Cardiac fibroblast (primary cell): ENCODE measurements around the gene CTPS1.

Experiments
- DNase-seq, 2 donors: peaks; one replicate each; pipeline versions ENCODE4 v3.0.0 to v3.0.0-alpha.2; 2010; ENCODE audit warnings: low read depth in 2 of 2
- H3K4me3 ChIP-seq, 2 donors: replicated peaks in 1 of 2; 1 replicate in 1 of 2; 2 replicates in 1 of 2; pipeline ENCODE4 v1.5.1; 2011; ENCODE audit warnings: low read depth in 2 of 2, low read length in 2 of 2, mild to moderate bottlenecking in 2 of 2, moderate library complexity in 1 of 2
- TF ChIP-seq, protein P1 (sequence below): IDR thresholded peaks from one replicate; pipeline ENCODE4 v1.5.1; 2011; ENCODE audit warnings: low read depth, mild to moderate bottlenecking, low read length, inconsistent platforms

Gene CTPS1

DNA sequence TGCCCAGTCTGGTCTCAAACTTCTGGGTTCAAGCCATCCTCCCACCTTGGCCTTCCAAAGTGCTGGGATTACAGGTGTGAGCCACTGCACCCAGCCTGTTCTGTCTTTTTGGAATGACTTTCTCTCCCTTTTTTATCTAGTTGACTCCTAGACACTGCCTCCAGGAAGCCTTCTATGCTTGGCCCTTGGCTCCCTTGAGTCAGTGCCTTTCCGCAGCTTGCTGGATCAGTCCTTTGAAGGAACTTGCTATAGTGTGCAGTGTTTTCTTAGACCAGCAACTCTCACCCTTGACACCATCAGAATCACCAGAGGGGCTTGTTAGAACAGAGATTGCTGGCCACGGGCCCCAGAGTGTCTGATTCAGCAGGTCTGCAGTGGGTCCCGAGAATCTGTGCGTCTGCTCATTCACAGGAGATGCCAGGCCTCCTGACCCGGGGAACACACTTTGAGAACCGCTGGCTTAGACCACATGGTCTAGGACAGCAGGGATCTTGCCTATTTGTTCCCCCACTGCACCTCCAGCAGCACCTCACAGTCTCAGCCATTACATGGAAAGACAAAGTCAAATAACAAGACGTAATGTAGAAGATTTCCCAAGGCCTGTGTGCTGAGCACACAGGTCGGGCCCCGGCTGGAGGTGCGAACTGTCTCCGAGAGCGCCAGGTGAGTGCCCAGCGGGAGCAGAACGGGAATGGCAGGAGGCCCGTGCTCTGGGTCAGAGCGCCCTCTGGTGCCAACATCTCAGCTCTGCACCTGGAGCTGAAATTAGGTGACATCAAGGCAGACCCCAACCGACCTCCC lies 27.4 kb upstream of the CTPS1 start:
- TF ChIP-seq, protein P1, sequence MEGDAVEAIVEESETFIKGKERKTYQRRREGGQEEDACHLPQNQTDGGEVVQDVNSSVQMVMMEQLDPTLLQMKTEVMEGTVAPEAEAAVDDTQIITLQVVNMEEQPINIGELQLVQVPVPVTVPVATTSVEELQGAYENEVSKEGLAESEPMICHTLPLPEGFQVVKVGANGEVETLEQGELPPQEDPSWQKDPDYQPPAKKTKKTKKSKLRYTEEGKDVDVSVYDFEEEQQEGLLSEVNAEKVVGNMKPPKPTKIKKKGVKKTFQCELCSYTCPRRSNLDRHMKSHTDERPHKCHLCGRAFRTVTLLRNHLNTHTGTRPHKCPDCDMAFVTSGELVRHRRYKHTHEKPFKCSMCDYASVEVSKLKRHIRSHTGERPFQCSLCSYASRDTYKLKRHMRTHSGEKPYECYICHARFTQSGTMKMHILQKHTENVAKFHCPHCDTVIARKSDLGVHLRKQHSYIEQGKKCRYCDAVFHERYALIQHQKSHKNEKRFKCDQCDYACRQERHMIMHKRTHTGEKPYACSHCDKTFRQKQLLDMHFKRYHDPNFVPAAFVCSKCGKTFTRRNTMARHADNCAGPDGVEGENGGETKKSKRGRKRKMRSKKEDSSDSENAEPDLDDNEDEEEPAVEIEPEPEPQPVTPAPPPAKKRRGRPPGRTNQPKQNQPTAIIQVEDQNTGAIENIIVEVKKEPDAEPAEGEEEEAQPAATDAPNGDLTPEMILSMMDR, result peak; percentile 87
- DNase-seq, result peak; percentile 53 to 63
- H3K4me3 ChIP-seq, result no peak overlapping the region

DNA sequence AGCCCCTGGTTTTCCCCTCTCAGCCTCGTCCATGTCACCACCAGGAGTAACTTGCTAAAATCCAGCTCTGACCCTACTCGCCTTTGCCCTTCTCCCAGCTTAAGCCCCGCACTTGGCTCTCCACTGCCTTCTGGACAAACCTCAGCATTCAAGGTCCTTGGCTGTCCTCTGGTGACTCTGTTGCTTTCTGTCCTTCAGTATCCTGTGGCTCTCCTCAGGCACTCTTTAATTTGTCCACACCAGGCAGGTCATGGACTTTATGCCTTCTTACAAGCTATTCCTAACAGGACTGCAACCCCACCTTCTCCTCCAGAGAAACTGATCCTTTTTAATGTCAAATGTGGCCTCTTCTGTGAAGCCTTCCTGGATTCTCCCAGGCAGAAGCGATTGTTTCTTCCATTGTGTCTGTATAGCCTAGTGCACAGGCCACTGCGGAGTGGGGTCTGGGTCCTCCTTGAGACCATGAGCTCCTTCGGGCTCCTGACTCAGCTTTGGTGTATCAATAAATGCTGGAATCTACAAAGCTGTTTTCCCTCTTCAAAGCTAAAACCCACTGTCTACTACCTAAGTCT lies 26.7 kb upstream of the CTPS1 start:
- TF ChIP-seq, protein P1, result no peak
- no peak overlapping the region for H3K4me3 ChIP-seq
- no peak for DNase-seq

DNA sequence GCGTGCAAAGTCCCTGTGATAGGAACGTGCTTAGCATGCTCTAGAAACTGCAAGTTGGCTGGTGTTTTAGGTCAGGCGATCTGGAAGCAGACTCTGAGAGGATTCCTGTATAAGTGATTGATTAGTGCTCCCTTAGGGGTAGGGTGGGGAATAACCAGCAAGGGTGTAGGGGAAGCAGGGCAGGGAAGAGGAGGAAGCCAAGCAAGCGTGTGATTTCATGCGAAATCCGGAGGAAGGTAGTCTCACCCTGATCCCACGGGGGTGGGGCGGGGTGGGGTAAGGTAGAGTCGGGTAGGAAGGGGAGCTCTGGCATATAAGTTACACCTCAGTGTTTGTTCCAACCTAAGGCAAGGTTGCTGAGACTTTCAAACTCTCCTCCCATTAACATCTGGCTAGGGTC lies 24.9 kb upstream of the CTPS1 start:
- no peak for DNase-seq
- TF ChIP-seq, protein P1, result no peak
- H3K4me3 ChIP-seq, result no peak overlapping the region

DNA sequence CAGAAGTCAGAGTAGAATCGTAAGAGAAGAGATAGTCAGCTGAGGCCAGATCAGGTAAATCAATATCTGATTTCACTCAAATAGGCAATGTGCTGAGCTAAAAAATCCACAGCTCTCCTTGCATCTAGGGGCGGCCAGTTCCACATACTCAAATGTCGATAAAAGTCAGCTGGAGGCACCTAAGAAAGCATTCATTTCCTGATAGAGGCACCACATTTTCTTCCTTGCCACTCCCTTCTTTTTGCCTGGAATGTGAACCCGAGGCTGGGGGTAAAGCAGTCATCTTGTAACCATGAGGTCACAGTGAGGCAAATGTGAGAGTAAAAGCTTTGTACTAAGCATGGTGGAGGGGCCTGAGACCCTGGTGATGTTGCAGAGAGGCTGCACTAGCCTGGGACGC lies 24.2 kb upstream of the CTPS1 start:
- TF ChIP-seq, protein P1, result no peak
- no peak overlapping the region for H3K4me3 ChIP-seq
- DNase-seq, result peak; percentile 17 to 26

DNA sequence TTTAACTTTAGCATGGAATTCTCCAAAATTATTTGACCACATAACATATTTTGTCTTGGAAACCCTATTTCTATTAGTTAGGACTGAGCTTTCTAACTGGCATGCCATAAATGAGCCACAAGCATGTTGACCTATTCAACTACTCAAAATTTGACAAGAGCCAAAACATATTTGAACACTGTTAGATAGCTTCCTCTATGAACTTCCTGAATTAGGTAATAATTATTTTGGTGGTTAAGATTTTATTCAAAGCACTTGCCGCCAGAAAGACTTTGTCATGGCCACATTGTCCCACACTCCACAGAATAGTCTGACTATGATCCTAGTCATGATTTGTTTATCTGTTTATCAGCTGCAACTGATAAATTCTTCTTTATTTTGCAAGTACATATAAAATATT lies 23.1 kb upstream of the CTPS1 start:
- peak in 1 of 2 donors; percentile 13 for DNase-seq
- TF ChIP-seq, protein P1, result no peak
- no peak overlapping the region for H3K4me3 ChIP-seq

DNA sequence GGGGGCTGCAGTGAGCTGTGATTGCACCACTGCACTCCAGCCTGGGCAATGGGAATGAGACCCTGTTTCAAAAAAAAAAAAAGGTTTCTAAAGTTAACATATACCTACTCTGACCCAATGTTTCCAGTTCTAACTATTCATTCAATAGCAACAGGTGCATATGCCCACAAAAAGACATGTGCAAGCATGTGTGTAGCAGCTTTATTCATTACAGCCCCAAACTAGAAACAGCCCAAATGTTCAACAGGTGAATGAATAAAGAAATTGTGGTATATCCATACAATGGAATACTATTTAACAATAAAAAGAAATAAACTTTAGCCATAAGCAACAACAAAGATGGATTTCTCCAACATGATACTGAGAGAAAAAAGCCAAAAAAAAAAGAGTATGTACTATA lies 21.3 kb upstream of the CTPS1 start:
- TF ChIP-seq, protein P1, result no peak
- no peak for DNase-seq
- H3K4me3 ChIP-seq, result no peak overlapping the region
